Breast epithelium (tissue), 3 donors: Measurements from ENCODE around the gene FBXL7.

Experiments used
- CTCF ChIP-seq, 3 donors: fragments of 450-650 bp; IDR thresholded peaks; one replicate each; pipeline ENCODE4 v1.5.1; 2016 to 2017; ENCODE audit warnings: antibody characterized with exemption in 3 of 3, mild to moderate bottlenecking in 3 of 3, moderate library complexity in 3 of 3
- POLR2A ChIP-seq: fragments of 450-650 bp; IDR thresholded peaks from one replicate; pipeline ENCODE4 v1.6.1; 2016; ENCODE audit warnings: antibody characterized with exemption, mild to moderate bottlenecking, moderate library complexity
- POLR2AphosphoS5 ChIP-seq, 3 donors: sonication (generic); formaldehyde crosslinking; IDR thresholded peaks; one replicate each; pipeline ENCODE4 v1.6.1; 2017; ENCODE audit warnings: antibody characterized with exemption in 3 of 3

- TF ChIP-seq CTCF (IDR thresholded peaks at IDR 0.05) (no peak), POLR2A (no peak), POLR2AphosphoS5 (IDR thresholded peaks at IDR 0.05) (no peak)
Measured at GRCh38 chr5:15959370-15960164, 459.6 kb downstream of the FBXL7 start.
